AG08395 (cell line): ENCODE data around the gene HSD17B11.
"Not testable (repeated sequence)": the region's sequence is repeated elsewhere in the genome, so short reads cannot be mapped to it uniquely, and the experiment has no call there.

Experiments
- DNase-seq: peaks from one replicate; pipeline ENCODE4 v3.0.0; 2012; ENCODE audit warnings: mixed read lengths, low spot score

The HSD17B11 gene

GRCh38 chr4:87305562-87305961 lies 85.4 kb downstream of the HSD17B11 start:
- no peak for DNase-seq

DNA sequence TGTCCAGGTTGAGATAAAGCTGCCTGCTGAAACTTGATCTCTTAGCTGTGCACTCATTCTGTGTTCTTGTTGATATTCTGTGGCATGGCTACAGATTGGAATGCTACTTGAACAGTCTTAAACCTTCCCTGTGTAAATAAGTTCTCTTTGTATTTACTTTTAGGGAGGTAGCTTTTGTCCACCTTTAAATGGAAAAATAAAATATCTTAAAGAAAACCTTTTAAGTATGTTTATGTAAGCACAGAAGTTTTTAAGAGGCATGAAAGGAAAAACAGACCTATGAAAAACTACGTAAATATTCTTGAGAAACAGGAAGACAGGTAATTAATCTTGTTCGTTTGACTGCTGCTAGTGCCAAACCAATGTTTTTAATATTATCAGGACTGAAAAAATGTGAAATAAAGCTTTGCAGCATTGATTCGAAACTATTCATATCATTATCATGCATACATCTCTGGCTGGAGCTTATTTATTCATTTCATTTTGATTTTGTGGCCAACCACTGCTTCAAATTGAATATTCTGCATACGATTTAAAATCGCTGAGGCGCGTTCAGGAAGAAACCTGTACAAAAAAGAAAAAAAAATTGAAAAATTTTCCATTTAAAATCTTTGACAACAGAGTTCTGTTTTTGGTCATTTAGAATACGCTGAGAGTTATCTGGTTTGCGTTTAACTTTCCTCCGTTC lies 86.1 kb downstream of the HSD17B11 start:
- DNase-seq = no peak

DNA sequence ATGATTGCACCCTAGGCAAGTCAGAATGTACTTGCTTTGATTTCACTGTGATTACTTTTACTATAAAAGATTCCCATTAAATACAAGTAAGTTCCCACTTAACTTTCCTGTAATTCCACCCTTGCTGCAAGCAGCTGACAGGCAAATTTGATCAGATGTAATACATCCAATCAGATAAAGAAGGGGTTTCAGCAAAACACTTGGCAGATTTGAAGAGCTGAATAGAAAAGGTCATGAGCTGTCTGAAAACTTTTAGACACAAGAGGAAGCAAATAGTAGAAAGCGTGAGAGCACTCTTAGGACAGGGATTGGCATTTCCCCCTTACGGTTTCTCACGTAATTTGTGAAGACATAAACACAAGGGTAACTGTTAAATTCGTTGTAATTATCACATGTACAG lies 91.1 kb downstream of the HSD17B11 start:
- no peak for DNase-seq

DNA sequence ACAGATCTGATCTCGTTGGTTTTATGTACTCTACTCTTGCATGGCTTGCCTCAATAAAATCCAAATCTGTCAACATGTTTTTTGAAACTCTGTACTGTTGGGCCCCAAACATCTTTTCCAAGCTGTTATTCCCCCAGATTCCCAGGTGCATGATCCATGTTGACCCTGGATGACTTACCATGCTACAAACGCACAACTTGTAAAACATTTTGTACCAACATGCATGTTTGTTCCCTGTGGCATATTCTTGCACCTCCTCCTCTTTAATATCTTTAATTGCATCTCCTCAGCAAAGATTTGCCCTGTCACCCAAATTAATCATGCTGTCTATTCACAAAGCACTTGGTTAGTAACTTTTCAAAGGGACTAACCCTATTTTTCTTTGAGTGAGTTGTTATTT lies 92.6 kb downstream of the HSD17B11 start:
- DNase-seq = no peak

- DNase-seq = not testable (repeated sequence)
Measured at GRCh38 chr4:87294911-87295310, 96.1 kb downstream of the HSD17B11 start.

GRCh38 chr4:87293889-87294288 lies 97.1 kb downstream of the HSD17B11 start:
- not testable (repeated sequence) for DNase-seq

- no peak for DNase-seq
Measured at GRCh38 chr4:87286970-87287369, 104.0 kb downstream of the HSD17B11 start.
